ENCODE results near the gene TNFRSF18. TPM values are rescaled to one million over a fixed set of nuclear protein-coding genes. Genes with fewer than 3 reads are reported as not detected.

TNFRSF18 gene
- total RNA-seq, 1 donor, result not detected

DNA sequence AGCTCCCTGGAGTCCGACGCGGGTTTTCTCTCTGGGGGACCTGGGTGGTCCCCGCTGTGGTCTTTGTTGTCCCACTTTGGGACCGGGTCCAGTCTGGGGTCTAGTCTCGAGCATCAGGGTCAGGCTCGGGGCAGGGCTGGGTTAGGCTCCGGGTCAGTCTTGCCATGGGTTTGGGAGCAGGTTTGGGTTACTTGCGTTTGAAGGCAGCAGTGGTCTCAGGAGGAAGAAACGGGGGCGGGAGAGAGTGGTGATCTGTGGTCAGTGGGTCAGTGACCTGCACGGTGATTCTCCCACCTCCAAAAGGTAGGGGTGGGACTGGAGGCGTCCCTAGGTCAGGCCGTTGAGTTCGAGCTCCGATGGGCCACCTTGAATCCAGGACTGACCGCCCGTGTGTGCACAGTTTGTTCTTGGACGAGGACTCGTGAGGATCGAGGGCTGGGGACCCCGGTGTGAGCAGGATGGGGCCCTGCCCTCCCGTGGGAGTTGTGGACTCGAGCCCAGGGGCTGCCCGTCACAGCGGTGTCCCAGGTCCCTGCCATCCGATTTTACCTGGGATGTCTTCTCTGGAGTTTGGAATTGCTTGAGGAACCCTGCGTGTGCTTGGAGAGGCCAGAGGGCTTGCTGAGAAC lies 27.9 kb upstream of the TNFRSF18 start:
- Histone ChIP-seq H3K4me2 (ENCODE audit: insufficient read depth, low read length) (no peak overlapping the region), H3K27ac (ENCODE audit: low read depth, low read length) (no peak overlapping the region), H3K36me3 (ENCODE audit: insufficient read depth, low read length) (no peaks in the 10 kb centered on the region), H3K27me3 (ENCODE audit: insufficient read depth, low read length) (peaks cover 21% of the 10 kb centered on the region), H3K4me1 (ENCODE audit: insufficient read depth, low read length) (peaks cover 13% of the 10 kb centered on the region), H3K4me3 (ENCODE audit: insufficient read depth, low read length) (no peak overlapping the region), H3K9me3 (ENCODE audit: low read depth, low read length) (no peaks in the 10 kb centered on the region), H2AFZ (ENCODE audit: low read length) (no peak overlapping the region), H3K79me2 (ENCODE audit: insufficient read depth, low read length) (peaks cover 43% of the 10 kb centered on the region), H4K20me1 (ENCODE audit: insufficient read depth, low read length) (peaks cover 22% of the 10 kb centered on the region)
- DNase-seq (ENCODE audit: insufficient read length, low spot score, missing footprints), result no peak
- TF ChIP-seq, protein P1, sequence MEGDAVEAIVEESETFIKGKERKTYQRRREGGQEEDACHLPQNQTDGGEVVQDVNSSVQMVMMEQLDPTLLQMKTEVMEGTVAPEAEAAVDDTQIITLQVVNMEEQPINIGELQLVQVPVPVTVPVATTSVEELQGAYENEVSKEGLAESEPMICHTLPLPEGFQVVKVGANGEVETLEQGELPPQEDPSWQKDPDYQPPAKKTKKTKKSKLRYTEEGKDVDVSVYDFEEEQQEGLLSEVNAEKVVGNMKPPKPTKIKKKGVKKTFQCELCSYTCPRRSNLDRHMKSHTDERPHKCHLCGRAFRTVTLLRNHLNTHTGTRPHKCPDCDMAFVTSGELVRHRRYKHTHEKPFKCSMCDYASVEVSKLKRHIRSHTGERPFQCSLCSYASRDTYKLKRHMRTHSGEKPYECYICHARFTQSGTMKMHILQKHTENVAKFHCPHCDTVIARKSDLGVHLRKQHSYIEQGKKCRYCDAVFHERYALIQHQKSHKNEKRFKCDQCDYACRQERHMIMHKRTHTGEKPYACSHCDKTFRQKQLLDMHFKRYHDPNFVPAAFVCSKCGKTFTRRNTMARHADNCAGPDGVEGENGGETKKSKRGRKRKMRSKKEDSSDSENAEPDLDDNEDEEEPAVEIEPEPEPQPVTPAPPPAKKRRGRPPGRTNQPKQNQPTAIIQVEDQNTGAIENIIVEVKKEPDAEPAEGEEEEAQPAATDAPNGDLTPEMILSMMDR (IDR thresholded peaks at IDR 0.05; ENCODE audit: extremely low read depth, low read depth, low read length), result no peak

DNA sequence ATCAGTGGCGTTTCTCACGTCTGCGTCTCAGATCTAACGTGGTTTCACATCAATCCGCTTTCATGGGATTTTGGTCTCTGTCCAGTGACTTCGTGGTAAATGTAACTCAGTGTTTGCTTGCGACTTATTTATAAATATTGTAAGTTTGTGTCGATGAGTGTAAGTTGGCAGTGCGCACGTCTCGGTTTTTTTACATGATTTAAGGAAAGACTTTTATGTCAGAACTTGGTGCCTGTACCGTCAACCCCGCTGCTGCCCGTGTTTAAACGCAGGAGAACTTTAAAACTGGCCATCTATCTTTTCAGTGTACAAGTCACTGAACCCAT lies 27.1 kb upstream of the TNFRSF18 start:
- H3K36me3 ChIP-seq (ENCODE audit: insufficient read depth, low read length), result peaks cover 3% of the 10 kb centered on the region
- H4K20me1 ChIP-seq (ENCODE audit: insufficient read depth, low read length), result peaks cover 26% of the 10 kb centered on the region
- H3K4me1 ChIP-seq (ENCODE audit: insufficient read depth, low read length), result peaks cover 13% of the 10 kb centered on the region
- H3K79me2 ChIP-seq (ENCODE audit: insufficient read depth, low read length), result peaks cover 51% of the 10 kb centered on the region
- DNase-seq (ENCODE audit: insufficient read length, low spot score, missing footprints), result no peak
- no peaks in the 10 kb centered on the region for H3K9me3 ChIP-seq (ENCODE audit: low read depth, low read length)
- no peak overlapping the region for H3K27ac ChIP-seq (ENCODE audit: low read depth, low read length)
- peaks cover 15% of the 10 kb centered on the region for H3K27me3 ChIP-seq (ENCODE audit: insufficient read depth, low read length)
- TF ChIP-seq, protein P1 (IDR thresholded peaks at IDR 0.05; ENCODE audit: extremely low read depth, low read depth, low read length), result no peak
- H3K4me3 ChIP-seq (ENCODE audit: insufficient read depth, low read length), result no peak overlapping the region
- H2AFZ ChIP-seq (ENCODE audit: low read length), result no peak overlapping the region
- no peak overlapping the region for H3K4me2 ChIP-seq (ENCODE audit: insufficient read depth, low read length)

DNA sequence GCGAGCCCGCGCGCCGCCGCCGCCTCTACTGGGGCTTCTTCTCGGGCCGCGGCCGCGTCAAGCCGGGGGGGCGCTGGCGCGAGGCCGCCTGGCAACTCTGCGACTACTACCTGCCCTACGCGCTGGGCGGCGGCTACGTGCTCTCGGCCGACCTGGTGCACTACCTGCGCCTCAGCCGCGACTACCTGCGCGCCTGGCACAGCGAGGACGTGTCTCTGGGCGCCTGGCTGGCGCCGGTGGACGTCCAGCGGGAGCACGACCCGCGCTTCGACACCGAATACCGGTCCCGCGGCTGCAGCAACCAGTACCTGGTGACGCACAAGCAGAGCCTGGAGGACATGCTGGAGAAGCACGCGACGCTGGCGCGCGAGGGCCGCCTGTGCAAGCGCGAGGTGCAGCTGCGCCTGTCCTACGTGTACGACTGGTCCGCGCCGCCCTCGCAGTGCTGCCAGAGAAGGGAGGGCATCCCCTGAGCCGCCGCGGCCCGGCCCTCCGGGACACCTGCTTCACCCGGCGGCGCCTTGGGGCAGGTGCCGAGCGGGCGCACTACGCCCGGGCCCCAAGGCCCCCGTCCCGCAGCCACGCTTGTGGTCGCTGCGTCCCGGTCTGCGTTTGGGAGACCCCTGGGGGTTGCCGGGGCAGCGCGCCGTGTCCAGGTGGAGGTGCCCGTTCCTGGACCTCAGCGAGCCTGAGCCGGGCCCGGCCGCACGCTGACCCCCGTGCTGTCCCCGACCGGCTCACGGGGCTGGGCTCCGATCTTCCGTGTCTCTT lies 26.6 kb upstream of the TNFRSF18 start:
- peaks cover 13% of the 10 kb centered on the region for H3K4me1 ChIP-seq (ENCODE audit: insufficient read depth, low read length)
- H3K27me3 ChIP-seq (ENCODE audit: insufficient read depth, low read length), result peaks cover 9% of the 10 kb centered on the region
- H3K9me3 ChIP-seq (ENCODE audit: low read depth, low read length), result no peaks in the 10 kb centered on the region
- peaks cover 7% of the 10 kb centered on the region for H3K36me3 ChIP-seq (ENCODE audit: insufficient read depth, low read length)
- TF ChIP-seq, protein P1 (IDR thresholded peaks at IDR 0.05; ENCODE audit: extremely low read depth, low read depth, low read length), result no peak
- H3K27ac ChIP-seq (ENCODE audit: low read depth, low read length), result no peak overlapping the region
- H2AFZ ChIP-seq (ENCODE audit: low read length), result no peak overlapping the region
- H3K4me3 ChIP-seq (ENCODE audit: insufficient read depth, low read length), result peak overlapping the region; percentile 38
- peaks cover 26% of the 10 kb centered on the region for H4K20me1 ChIP-seq (ENCODE audit: insufficient read depth, low read length)
- H3K4me2 ChIP-seq (ENCODE audit: insufficient read depth, low read length), result no peak overlapping the region
- H3K79me2 ChIP-seq (ENCODE audit: insufficient read depth, low read length), result peaks cover 56% of the 10 kb centered on the region
- DNase-seq (ENCODE audit: insufficient read length, low spot score, missing footprints), result no peak

DNA sequence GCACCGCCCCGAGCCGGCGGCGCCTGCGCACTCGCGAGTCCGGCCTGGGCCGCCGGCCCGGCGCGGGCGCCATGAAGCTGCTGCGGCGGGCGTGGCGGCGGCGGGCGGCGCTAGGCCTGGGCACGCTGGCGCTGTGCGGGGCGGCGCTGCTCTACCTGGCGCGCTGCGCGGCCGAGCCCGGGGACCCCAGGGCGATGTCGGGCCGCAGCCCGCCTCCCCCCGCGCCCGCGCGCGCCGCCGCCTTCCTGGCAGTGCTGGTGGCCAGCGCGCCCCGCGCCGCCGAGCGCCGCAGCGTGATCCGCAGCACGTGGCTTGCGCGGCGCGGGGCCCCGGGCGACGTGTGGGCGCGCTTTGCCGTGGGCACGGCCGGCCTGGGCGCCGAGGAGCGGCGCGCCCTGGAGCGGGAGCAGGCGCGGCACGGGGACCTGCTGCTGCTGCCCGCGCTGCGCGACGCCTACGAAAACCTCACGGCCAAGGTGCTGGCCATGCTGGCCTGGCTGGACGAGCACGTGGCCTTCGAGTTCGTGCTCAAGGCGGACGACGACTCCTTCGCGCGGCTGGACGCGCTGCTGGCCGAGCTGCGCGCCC lies 25.9 kb upstream of the TNFRSF18 start, which contains the start of gene B3GALT6:
Gene B3GALT6, plus strand, starts transcription at position 30 of the 588 bp plus-strand sequence. Its CDS starts 42 bp downstream, at position 72.
- TF ChIP-seq, protein P1 (IDR thresholded peaks at IDR 0.05; ENCODE audit: extremely low read depth, low read depth, low read length), result no peak
- Histone ChIP-seq H3K4me2 (ENCODE audit: insufficient read depth, low read length) (peak within 1 kb of the TSS; percentile 100), H3K4me3 (ENCODE audit: insufficient read depth, low read length) (peak within 1 kb of the TSS; percentile 91), H4K20me1 (ENCODE audit: insufficient read depth, low read length) (peaks cover 32% of the 10 kb centered on the region), H3K27ac (ENCODE audit: low read depth, low read length) (peak within 1 kb of the TSS; percentile 80), H3K4me1 (ENCODE audit: insufficient read depth, low read length) (peaks cover 13% of the 10 kb centered on the region), H3K79me2 (ENCODE audit: insufficient read depth, low read length) (peaks cover 63% of the 10 kb centered on the region), H3K9me3 (ENCODE audit: low read depth, low read length) (no peaks in the 10 kb centered on the region), H2AFZ (ENCODE audit: low read length) (peak within 1 kb of the TSS; percentile 87), H3K27me3 (ENCODE audit: insufficient read depth, low read length) (peaks cover 2% of the 10 kb centered on the region), H3K36me3 (ENCODE audit: insufficient read depth, low read length) (peaks cover 12% of the 10 kb centered on the region)
- no peak for DNase-seq (ENCODE audit: insufficient read length, low spot score, missing footprints)
